Effector CD4-positive, alpha-beta T cell (primary cell): ENCODE results near the gene WDPCP.
"Not testable (repeated sequence)": the region's sequence is repeated elsewhere in the genome, so short reads cannot be mapped to it uniquely, and the experiment has no call there.

Experiments
- DNase-seq: peaks from one replicate; pipeline ENCODE4 v3.0.0-alpha.2; 2020

WDPCP gene

DNA sequence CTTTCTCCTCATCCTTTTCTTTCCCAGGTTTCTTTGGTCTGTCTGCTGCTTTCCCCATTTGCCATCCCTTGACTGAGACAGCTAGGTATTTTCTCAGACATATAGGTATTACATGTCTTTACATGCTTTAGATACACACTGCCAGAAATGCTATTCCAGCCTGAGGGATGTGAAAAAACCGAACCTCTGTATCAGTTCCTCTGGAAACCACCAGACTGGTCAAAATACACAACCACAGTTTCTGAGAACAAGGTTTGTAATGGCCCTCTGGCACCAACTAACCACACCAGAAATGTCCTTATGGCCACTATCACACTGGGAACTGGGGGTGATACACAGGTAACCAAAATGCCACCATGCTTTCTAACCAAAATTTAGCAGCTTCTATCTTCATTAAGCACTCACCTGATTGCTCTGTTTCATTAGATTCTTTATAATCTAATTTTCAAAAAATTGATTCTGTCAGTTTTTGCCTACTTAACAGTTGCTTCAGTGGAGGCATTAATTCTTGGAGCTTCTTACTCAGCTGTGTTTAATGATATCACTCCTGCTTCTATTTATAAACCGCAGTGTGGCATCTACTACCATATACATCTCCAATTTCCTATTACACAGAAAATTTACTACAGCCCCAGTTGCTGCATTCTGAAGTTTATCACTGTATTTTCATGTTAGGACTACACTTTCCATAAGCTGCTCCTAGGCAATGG lies 243.5 kb downstream of the WDPCP start:
- no peak for DNase-seq

DNA sequence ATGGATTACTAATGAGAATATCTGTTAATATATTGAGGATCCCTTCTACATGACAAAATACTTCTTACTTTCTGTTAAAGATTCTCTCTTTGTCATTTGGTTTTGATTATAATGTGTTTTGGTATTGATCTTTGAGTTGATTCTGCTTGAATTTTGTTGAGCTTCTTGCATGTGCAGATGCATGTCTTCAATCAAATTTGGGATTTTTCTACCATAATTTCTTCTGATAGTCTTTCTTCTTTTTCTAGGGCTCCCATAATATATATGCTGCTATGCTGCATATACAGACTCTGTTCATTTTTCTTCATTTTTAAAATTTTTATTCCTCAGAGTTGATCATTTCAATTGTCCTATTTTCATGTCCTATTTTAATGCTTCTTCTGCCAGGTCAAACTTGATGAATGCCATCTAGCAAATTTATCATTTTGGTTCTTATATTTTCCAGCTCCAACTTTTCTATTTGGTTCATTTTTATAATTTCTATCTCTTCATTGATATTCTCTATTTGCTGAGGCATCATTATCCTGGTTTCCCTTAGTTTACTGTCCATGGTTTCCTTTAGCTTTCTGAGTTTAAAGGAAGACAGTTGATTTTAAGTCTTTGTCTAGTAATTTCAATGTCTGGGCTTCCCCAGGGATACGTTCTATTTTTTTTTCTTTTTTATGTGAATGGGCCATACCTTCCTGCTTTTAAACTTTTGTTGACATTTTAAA lies 244.7 kb downstream of the WDPCP start:
- no peak for DNase-seq

DNA sequence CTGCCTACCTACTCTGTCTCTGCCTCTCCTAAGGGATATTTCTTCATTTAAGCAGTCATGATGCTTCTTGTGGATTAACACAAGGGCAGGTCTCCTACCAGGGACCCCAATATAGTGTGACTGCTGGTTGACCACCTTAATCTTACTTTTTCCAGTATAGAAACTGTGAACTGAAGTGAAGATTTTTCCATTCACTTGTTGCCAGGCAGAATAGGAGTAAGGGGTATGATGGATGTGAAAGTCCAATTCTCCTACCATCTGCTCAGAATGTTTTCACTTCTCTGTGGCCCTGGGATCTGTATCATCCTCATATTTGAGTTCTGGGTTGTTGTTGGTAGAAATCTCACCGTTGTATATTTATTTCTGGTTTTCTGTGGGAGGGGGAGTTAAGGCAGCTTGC lies 247.8 kb downstream of the WDPCP start:
- DNase-seq: no peak

DNA sequence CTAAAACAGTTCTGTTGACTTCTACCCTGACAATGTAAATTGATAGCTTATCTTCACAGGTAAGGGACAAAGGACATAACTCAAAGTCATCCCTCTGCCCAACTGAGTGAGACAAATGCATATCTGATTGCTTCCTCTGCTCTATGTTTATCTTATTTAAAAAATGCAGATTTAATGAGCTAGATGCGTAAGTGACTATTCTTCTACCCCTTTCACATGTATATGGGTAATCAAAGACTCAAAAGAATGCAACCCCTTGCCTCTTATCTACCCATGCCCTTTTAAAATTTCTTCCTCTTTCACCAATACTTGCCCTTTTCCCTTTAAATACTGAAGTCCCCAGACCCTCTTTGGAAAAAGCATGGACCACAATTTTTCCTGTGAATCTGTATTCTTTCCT lies 253.4 kb downstream of the WDPCP start:
- DNase-seq: no peak

DNA sequence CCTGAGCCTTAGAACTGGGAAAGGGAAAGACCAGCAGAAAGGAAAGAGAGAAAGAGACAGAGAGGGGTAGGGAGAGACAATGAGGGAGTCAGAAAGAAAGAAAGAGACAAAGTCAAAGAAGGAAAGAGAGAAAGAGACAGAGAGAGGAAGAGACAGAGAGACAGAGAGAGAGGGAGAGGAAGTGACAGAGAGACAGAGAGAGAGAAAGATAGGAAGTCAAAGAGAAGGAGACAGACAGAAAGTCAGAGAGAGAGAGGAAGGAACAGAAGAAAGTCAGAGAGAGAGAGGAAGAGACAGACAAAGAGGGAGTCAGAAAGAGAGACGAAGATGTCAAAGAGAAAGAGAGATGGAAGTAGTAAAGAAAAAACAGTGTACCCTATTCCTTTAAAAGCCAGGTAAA lies 261.8 kb downstream of the WDPCP start:
- DNase-seq: no peak

DNA sequence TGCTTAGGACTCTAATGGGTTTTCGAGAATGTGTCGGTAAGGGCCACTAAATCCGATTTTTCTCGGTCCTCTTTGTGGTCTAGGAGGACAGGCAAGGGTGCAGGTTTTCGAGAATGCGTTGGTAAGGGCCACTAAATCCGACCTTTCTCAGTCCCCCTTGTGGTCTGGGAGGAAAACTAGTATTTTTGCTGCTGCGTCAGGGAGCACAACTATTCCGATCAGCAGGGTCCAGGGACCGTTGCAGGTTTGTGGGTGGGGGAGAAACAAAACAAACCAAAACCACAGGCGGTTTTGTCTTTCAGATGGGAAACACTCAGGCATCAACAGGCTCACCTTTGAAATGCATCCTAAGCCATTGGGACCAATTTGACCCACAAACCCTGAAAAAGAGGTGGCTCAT lies 264.6 kb downstream of the WDPCP start:
- DNase-seq: not testable (repeated sequence)

DNA sequence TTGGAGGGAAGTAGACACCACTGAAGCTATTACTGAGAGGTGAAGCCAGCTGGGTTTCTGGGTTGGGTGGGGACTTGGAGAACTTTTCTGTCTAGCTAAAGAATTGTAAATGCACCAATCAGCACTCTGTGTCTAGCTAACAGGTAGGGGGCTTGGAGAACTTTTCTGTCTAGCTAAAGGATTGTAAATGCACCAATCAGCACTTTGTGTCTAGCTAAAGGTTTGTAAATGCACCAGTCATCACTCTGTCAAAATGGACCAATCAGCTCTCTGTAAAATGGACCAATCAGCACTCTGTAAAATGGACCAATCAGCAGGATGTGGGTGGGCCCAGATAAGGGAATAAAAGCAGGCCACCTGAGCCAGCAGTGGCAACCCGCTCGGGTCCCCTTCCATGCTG lies 266.3 kb downstream of the WDPCP start:
- not testable (repeated sequence) for DNase-seq

DNA sequence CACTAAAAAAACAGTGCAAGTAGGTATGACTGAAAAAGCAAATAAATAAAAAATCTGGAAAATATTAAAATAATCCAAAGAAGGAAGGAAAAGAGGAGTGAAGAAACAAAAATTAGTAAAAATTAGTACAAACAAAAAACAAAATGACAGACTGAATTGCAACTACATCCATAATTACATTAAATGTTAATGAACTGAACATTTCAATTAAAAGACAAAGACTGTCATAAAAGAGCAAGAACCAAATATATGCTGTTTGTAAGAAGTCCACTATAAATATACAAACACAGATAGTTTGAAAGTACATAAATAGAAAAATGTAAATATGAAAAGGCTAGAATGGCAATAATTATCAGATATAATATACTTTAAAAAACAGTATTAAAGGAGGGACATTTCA lies 267.6 kb downstream of the WDPCP start:
- no peak for DNase-seq

DNA sequence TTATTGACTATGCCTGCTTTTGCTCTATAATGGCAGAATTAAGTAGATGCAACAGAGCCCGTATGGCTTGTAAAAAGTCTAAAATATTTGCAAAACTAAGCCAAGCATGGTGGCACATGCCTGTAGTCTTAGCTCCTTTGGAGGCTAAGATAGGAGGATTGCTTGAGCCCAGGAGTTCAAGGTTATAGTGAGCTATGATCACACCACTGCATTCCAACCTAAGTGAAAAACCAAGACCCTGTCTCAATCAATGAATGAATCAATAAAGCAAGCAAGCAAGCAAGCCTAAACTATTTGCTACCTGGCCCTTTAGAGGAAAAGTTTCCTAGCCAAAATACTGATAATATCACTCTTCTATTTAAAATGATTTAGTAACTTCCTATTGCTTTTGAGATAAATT lies 277.7 kb downstream of the WDPCP start:
- DNase-seq: no peak

DNA sequence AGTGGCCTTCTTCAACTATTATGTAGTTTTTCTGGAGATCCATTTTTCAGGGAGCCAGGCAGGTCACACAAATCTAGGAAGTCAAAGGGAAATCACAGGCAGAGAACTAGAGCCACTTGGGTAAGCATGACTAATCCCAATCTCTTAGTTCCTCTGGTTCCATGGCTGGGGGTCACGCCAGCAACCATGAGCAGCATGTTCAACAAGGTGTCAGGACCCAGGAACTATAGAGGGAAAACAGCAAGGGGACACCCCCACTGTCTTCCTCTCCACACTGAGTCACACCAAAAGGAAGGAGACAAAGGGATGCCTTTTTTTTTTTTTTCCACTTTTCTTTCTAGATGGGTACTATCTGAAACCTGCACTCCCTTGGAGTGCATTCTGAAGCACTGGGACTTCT lies 286.8 kb downstream of the WDPCP start:
- DNase-seq: no peak

DNA sequence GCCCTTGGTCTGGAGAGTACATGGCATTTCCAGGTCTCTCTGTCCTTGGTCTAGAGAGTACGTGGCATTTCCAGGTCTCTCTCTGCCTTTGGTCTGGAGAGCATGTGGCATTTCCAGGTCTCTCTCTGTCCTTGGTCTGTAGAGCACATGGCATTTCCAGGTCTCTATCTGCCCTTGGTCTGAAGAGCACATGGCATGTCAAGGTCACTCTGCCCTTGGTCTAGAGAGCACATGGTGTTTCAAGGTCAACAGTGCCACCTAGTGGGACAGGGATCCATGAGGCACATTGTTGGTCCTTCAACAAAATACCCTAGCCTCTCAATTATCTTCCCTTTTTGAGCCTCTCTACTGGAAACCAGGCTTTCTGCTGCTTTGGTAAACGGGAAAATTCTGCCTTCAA lies 287.4 kb downstream of the WDPCP start:
- DNase-seq: no peak

DNA sequence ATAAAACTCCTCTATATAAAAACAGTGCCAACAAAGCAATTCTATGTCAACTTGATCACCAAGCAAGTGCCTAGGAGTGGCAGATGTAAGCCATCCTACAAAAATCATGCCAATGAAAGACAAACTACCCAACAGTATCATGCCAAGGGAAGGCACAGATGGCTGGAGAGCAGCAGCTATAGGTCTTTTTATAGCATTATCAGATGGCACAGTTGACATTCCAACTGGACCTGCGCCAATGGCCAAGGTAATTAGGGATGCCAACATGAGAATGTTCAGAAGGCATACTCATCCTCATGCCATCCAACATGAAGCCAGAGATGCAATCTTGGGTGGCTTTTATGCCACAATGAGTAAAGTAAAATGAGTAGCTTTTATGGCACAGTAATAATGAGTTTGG lies 300.3 kb downstream of the WDPCP start:
- no peak for DNase-seq

DNA sequence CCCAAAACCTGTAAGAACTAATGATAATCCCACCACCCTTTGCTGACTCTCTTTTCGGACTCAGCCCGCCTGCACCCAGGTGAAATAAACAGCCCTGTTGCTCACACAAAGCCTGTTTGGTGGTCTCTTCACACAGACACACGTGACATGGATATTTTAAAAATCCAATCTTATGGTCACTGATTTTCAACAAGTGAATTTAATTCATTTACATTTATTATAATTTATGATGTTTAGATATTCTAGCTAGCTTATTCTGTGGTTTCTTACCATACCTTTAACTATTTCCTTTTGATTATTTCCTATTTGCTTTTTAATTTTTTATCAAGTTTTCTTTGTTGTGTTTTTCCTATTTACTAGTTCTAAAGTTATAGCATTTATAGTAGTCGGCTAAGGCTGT lies 301.8 kb downstream of the WDPCP start:
- not testable (repeated sequence) for DNase-seq

DNA sequence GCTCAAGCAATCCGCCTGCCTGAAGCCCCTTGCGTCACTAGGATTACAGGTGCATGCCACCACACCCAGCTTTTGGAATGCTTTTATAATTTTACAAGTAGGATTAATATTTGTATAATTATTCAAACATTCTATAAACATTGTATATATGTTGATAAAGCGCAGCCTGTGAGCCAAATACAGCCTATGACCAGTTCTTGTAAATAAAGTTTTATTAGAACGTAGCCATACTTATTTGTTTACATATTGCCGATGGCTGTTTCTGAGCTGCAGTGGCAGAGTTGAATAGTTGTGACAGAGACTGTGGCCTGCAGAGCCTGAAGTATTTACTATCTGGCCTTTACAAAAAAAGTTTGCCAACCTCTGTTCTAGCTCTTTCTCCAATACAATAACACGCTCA lies 305.0 kb downstream of the WDPCP start:
- DNase-seq: no peak

DNA sequence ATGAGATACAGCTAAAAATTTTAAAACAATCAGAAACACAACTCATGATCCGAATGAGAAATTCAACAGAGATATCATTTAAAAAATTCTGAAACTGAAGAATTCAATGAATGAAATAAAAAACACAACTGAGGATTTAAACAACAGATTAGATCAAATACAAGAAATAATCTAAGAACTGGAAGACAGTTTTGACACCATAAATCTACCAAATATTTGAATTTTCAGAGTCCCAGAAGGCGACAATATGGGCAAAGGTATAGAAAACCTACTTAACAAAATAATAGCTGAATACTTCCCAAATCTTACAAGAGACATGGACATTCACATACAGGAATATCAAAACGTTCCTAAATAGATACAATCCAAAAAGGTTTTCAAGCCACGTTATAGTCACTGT lies 315.7 kb downstream of the WDPCP start:
- DNase-seq: no peak

DNA sequence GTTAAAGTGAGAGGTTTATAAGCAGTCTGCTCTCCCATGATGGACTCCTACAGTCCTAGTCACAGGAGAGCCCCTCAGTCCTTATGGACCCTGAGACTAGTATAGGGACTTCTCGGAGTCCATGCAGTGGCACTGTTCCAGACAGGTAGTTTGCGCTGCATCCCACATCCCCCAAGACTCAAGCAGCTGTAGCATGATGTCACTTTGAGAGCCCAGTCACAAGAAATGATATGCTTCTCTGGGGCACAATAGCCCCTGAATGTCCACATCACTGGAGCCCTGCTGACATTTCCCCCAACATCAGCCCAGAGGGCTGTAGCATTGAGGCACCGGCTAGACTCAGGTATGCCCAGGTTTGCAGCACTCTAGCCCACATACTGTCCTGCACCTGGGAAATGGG lies 317.6 kb downstream of the WDPCP start:
- DNase-seq: no peak

DNA sequence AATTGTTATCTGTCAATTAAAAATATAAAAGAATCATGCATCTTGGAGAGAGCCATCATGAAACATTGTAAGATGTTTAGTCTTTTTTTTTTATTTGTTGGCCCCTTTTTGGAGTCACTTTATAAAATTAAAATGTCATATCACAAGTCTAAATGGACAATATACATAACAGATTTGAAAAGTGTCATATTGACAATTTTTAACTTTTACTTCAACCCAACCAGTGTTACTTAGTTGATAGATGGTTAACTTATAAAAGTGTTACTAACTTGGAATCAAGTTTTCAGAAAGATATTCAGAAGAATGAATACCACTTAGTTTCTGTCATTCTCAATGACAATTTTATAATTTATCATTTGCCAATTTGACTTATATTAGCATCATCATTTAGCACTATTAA lies 319.3 kb downstream of the WDPCP start:
- DNase-seq: no peak

DNA sequence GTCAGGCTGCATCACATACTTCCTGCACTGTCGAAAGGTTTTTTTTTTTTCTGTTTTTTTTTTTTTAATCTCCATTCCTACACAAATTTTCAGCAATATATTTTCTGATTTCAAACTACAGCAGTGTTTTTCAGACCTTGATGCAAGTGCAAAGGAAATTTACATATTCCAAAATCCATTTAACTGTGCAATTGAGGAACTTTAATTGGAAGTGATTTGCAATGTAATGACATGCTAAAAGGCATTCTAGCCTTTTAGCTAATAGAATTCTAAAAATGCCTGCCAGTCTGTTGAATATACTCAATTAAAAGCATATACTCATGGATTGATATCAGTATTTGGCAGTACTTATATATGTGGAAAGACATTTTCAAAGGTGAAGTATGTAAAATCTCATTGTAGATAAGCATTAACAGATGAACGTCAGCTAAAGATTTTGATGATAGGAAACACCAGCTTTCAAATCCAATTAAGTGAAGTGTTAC lies 327.1 kb downstream of the WDPCP start:
- DNase-seq: no peak

DNA sequence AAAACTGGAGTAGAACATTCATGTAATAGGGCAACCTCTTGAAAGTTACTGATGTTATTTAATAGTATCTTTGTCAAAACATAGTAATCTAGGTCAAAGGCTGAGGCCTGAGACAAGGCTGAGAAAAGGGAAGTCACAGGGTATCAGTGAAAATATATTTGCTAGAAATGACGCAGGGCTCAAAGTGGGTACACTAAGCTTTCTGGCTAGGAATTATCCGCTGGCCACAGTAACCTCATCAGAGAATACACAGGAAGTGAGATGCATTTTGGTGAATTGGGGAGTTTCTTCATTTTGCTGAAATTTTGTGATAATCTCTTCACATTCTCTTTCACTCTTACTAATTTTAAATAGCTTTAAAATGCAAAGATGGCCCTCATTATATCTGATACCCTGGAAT lies 330.8 kb downstream of the WDPCP start:
- DNase-seq: no peak

DNA sequence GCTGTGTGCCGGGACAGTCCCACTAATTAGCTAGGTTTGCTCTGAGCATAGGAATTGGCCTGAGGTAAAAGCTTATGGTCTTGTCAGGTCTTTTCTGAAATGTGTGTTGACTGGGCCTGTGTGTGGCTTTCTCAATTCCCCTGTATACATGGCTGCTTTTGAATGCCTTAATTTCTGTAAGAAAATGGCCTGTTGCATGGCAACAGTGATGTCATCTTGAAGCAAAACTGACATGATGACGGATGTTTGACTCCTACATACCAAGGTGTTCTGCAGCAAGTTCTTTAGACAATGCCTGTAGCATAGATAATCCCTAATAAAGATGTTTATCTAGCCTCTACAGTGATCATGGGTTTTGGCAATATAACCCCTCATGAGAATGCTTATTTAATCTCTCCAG lies 339.1 kb downstream of the WDPCP start:
- no peak for DNase-seq

DNA sequence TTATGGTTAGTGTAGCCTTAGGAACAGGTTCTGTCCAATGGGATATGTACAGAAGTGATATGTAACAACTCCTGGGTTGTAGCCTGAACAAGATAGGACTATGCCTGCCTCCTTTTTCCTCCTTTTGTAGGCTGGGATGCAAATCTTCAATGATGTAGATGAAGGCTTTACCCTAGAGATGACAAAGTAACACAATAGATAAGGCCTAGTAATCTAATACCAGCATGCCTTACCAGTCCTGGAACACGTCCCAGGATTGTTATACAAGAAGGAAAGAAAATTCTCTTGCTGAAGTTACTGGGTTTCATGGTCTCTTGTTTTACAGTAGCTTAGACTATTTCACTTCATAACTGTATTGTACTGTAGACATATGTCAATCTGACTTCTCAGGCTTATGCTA lies 345.5 kb downstream of the WDPCP start:
- DNase-seq: no peak

DNA sequence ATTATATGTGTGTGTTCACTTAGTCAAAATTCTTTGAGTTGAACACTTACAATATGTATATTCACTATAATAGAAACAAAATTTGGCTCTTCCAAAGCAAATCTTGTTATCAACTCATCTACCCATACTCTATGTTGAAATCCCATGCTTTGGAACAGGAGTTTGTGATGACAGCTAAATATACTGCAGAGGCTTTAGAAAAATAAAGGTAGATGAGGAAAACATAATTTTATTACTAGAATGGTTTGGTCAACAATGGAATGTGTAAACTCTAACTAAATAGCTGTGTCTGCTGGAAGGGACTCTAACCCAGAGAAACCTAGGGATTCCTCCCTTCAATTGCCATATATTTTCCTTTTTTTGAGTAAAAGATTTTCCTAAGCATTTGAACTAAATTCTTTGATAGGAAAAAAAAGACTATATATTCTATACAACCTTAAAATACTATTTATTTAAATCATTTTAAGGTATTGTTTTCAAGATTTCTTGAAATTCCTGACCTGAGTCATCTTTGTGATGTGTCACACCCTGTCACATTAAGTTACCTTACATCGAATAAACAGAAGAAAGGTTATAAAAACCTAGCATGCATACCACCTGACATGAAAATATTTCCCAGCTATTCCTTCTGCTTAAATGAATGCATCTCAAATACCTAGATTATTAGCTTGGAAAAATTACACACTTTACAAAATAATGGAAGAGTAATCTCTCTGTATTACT lies 362.2 kb downstream of the WDPCP start:
- no peak for DNase-seq

DNA sequence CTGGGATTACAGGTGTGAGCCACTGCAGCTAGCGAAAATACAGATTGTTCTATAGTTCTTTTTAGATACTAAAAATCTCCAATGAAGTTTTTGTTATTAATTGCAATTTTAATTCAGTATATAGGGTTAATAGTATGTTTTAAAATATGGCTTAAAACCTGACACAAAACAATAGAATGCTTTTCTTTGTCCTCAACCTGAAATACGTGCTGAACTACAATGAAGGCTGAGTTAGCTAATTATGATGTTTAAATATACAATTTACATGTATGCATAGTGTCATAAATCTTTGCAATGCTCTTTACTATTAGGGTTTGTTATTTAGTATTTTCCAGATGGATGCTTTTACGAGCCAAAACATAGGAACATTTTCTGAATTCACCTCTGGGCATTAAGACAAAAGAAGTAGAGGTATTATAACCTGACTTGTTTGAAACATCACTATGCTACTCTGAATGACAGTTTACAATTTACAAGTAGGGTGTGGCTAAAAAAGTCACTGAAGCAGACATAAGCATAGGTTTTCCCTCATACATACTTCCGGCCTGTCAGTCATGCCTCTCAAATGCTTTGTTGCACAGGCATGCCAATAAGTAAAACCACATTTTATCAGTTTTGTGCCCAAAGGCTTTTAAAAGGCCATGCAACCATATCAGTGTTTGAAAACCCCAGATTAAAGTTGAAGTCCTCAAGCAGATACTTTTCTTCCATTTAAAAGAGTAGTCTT lies 369.3 kb downstream of the WDPCP start:
- DNase-seq: no peak
